Activated naive CD8-positive, alpha-beta T cell (primary cell): ENCODE data around the gene PAK6.

Experiments
- H3K27ac Mint-ChIP-seq: one replicate; pipeline ENCODE4 v1.8.0; 2021; ENCODE audit warnings: mixed read lengths
- H3K27me3 Mint-ChIP-seq: one replicate; pipeline ENCODE4 v1.8.0; 2021; ENCODE audit warnings: mixed read lengths
- H3K36me3 Mint-ChIP-seq: one replicate; pipeline ENCODE4 v1.8.0; 2021; ENCODE audit warnings: mixed read lengths
- H3K4me1 Mint-ChIP-seq: one replicate; pipeline ENCODE4 v1.8.0; 2021; ENCODE audit warnings: low read depth, mixed read lengths
- H3K4me3 Mint-ChIP-seq: one replicate; pipeline ENCODE4 v1.8.0; 2021; ENCODE audit warnings: mild to moderate bottlenecking, mixed read lengths
- H3K9me3 Mint-ChIP-seq: one replicate; pipeline ENCODE4 v1.8.0; 2021; ENCODE audit warnings: low read depth, mixed read lengths

PAK6 gene

GRCh38 chr15:40325188-40325587 is 86.3 kb downstream of the PAK6 start:
- H3K4me3 Mint-ChIP-seq = peak overlapping the region; percentile 87
- H3K9me3 Mint-ChIP-seq = no peaks in the 10 kb centered on the region
- peak overlapping the region; percentile 16 for H3K27ac Mint-ChIP-seq
- H3K36me3 Mint-ChIP-seq = peaks cover 3% of the 10 kb centered on the region
- no peaks in the 10 kb centered on the region for H3K27me3 Mint-ChIP-seq
- peaks cover 27% of the 10 kb centered on the region for H3K4me1 Mint-ChIP-seq

GRCh38 chr15:40325700-40326099 is 86.8 kb downstream of the PAK6 start:
- Mint-ChIP-seq H3K27ac (no peak overlapping the region), H3K36me3 (peaks cover 4% of the 10 kb centered on the region), H3K9me3 (no peaks in the 10 kb centered on the region), H3K27me3 (no peaks in the 10 kb centered on the region), H3K4me1 (peaks cover 27% of the 10 kb centered on the region), H3K4me3 (peak overlapping the region; percentile 87)
